NCI-H2196 (cell line): ENCODE data around the gene EFNA2.

ENCODE experiments used
- DNase-seq: peaks from one replicate; lab custom pipeline; 2025; ENCODE audit not compliant: unreplicated experiment; lab: John Stamatoyannopoulos, UW

Gene EFNA2

DNA sequence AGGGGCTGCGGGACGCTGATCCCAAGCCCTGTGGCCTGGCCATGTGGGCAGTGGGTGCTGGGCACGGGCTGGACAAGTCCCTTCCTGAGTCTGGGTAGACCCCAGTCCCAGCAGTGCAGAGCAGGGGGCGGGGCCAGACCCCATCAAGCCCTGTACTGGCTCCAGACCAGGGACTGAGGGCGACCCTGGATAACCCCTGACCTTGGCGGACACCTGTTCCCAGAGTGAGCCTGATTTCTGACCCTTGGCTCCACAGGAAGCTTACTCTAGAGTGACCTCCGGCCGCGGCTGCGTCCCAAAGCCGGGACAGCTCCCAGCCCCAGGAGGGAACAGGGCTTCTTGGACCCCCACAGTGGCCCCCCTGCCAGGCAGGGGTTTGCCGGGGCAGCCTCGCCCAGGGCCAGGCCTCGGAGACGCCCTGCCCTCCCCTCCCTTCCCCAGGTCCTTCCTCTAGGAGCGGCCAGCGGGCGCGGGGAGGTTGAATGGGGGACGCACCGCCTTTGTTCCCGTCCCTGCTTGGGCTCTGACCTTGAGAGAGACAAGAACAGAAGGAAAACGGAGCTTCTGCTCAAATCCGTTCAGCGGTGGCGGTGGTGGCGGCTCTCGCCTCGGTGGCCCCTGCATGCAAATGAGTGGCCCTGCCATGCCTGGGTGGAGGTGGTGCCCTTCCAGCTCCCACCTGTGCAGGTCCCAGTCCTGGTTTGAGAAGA is 2.3 kb upstream of the EFNA2 start:
- no peak for DNase-seq

DNA sequence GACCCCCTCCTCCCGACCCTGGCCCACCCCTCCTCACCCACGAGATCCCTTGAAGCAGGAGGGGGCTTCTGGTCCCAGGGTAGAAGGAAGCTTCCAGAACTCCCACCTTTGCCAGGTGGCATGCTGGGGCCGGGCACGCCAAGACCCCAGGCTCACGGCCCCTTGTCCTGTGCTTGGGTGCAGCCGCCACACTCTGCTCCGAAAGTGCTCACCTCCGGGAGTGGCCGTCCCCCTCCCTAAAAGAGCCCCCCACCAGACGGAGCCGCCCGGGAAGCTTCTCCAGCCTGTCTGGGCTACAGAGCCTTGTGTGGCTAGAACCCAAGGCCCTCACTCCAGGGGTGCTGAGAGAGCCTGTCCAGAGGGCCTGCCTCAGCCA is 1.8 kb upstream of the EFNA2 start:
- no peak for DNase-seq

DNA sequence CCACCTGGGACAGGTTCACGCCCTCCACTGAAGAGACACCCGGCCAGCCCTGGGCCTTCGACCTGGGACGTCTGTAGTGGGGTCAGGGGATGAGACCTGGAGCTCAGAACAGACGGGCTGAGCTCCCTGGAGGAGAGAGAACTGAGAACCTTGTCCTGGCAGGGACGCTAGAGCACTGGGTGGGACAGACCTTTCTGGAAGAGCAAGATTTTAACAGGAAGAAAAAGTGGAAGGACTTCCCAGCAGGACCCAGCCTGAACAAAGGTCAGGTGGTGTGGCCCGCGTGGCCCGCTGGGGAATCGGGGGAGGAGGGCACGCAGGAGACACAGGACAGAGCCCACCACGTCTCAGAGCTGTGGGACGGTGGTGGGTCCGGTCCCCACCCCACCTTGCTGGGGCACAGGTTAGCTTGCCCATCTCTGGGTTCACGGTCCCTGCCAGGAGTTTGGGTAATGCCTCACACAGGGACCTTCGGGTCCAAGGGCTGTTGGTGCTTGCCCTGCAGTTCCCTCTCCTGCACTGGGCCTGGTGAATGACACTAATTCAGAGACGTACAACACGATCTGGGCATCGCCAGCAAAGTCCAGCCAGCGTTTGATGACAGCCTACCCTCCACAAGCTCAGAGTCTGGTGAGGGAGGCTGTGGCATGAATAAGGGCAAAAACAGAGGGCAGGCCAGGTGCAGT is 1.2 kb upstream of the EFNA2 start:
- no peak for DNase-seq

DNA sequence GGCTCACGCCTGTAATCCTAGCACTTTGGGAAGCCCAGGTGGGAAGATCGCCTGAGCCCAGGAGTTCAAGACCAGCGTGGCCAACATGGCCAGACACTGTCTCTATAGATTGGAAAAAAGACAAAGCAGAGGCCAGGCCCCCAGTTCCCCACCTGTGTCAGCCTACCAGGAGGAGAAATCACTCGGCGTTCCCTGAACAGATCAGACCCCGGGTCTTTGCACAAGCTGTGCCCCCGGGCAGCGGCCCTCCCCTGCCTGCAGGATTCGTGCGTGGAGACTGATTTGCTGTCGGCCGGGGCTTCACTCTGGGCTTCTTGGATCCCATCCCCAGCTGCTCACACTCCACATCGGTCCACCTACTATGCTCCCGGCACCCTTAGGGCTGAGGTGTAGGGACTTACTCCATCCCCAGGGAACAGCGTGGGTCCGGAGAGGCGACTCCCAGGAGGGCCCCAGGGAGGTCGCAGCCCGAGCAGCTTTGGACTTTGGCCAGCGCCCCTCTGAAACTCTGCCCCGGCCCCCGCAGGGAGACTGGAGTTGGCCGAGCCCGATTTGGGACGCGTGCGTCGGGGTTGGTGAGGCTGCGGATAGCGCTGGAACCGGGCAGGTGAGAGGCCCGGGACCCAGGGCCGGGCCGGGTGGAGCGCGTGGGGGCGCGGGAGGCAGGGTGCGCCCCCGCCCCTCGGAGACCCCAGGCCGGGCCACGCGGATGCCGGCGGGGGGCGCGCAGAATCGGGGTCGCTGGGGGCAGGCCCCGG is 515 bp upstream of the EFNA2 start:
- DNase-seq, result no peak

DNA sequence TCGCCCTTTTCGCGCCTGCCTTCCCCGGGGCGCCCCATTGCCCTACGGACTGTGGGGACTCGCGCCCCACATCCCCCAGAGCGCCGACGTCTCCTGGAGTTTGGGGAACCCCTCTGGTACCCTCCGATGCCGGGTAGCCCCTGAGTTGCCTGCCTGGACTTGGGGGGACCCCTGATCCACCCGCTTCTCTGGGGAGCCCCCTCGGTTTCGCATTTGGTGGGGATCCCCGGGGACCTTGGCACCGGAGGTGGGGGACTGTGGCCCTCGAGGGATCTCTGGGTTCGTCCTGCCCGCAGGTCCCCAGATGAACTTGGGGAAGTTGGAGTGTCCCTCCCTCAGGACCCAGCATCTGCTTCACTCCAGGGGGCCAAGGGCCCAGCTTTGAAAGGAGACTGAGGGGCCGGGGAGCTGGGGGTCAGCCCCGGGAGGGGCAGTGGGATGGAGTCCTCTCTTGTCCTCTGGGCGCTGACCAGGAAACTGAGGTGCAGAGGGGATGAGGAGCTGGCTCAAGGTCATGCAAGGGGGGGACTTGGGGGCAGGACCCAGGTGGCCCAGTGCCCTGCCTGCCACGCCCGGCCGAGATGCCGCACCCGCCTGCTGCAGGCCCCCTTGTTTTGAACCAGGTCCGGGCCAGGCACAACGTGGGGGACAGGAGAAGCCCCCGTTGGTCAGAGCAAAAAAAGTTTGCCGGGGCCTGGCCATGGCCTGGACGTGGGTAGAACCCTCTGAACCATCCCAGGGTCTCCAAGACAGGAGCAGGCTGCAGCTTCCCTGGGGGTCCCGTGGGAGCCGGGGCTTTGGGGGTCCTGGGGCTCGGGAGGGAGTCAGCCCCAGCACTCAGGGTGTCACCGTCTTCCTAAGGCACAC is 1.0 kb downstream of the EFNA2 start:
- DNase-seq, result no peak

DNA sequence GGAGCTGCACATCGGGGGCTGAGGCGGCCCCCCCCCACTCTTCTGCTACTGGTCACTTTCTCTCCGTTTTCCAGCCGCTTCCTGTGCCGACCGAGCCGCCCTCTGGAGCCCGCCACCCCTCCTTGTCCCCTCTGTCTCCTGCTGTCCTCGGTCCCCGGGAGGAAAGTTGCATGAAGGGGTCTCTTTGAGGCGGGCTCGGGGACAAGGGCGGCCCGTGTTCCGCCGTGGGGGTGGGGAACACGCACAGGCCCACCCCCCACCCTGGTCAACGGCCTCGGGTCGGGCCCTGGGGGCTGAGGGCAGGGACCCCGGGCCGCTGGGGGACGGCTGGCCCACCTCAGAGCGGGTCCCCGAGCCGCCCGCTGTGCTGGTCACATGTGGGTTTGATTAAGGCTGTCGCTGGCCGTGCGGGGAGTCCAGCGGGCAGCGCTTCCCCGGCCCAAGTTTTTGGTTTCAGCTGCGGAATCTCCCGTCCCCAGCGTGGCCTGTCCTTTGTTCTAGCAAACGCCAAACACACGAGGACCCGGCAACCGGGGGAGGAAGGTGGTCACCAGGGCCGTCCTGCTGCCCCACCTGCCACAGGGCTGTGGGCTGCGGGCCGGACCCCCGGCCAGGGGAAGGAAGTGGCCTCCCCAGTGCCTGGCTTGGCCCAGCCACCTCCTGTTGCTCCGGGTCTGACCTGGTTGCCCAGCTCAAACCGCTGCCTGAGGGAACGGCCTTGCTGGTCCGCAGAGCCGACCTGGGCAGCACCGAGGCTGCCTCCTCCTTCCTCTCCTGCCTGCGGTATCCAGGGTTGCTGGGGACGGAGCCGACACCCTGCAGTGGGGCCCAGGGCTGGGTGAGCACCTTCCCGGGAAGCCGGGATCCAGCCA is 1.9 kb downstream of the EFNA2 start:
- DNase-seq, result no peak

DNA sequence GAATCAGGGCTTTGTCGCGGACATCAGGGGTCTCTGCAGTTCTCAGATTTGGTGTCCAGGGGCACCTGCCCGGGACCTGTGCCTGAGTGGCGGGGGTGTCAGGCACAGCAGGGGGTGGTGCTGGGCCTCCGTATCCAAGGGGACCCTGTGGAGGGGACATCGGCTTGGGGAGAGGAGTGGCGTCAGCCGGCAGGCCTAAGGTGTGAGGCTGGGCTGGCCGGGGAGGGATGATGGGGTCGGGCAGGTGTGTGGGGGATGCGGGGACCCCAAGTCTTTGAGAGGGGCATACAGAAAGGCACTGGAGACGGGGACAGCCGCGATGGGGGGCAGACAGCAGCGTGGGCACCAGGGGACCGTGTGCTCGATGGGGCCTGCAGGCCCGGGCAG is 2.5 kb downstream of the EFNA2 start:
- DNase-seq, result no peak

DNA sequence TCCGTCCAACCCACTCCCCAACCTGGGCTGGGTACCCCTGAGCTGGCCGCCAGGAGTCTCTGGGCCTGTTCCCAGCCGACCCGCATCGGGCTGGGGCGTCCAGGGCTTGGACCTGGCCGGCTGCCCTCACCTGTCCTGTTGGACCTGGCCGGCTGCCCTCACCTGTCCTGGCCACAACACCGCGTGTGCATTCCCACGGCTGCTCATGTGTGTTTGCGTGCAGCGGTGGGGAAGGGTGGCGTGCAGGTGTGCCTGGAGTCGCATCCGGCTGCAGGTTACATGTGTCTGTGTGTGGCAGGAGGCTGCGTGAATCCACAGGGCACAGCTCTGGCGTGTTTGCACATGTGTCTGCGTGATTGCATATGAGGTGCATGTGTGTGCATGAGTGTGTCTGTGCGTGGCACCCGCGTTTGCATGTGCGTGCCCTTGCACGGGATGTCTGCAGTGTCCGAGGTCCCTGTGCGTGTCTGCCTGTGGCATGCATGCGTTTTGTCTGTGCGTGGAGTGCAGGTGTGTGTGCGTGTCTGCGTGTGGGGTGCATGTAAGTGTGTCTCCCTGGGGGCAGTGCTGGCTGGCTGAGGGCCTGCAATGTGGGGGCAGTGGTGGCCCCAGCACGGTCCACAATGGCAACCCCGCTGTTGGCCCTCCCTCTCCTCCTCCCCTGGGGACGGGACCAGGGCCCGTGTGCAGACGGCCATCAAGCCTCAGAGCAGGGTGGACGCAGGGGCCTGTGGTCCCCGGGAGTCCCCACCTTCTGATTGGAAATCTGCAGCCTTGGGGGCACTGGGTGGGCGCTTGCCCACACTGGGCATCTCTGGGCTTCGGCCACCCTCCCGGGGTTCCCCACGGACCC is 3.4 kb downstream of the EFNA2 start:
- DNase-seq, result no peak

DNA sequence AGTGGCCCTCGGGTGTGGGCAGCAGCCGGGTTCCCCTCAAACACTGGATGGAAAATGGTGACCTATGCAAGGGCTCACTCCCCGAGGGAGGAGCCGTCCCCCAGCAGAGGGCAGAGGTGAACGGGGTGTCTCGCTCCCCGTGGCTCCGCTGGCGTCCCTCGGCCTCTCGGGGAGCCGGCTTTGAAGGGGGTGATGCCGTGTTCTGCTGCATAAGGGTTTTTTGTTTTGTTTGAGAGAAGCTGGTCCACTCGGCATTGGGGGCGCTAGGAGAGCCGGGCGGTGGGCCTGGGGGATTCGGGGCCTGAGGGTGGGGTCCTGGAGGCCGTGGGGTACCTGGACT is 4.0 kb downstream of the EFNA2 start:
- no peak for DNase-seq

DNA sequence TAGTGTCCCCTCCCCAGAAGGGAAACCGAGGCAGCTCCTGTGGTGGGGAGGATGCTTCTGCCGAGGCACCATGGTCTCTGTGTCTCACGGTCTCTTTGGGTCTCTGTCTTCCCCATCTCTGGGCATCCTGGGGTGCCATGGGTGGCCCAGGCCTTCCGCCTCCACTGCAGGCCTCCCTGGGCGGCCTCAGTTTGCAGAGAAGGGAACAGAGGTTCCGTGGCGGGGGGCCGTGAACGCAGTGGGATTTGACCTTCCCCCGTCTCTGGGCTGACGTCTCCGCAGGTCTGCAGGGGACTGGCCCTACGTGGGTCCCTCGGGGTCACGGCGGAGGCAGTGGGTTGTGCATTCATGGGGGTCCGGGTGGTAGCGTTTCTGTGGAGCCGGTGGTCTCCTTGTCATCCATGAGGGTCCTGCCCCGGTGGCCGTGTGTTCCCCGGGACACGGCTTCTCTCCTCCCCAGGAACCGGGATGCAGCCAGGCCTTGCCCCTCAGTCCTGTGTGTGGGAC is 4.6 kb downstream of the EFNA2 start:
- DNase-seq, result no peak

DNA sequence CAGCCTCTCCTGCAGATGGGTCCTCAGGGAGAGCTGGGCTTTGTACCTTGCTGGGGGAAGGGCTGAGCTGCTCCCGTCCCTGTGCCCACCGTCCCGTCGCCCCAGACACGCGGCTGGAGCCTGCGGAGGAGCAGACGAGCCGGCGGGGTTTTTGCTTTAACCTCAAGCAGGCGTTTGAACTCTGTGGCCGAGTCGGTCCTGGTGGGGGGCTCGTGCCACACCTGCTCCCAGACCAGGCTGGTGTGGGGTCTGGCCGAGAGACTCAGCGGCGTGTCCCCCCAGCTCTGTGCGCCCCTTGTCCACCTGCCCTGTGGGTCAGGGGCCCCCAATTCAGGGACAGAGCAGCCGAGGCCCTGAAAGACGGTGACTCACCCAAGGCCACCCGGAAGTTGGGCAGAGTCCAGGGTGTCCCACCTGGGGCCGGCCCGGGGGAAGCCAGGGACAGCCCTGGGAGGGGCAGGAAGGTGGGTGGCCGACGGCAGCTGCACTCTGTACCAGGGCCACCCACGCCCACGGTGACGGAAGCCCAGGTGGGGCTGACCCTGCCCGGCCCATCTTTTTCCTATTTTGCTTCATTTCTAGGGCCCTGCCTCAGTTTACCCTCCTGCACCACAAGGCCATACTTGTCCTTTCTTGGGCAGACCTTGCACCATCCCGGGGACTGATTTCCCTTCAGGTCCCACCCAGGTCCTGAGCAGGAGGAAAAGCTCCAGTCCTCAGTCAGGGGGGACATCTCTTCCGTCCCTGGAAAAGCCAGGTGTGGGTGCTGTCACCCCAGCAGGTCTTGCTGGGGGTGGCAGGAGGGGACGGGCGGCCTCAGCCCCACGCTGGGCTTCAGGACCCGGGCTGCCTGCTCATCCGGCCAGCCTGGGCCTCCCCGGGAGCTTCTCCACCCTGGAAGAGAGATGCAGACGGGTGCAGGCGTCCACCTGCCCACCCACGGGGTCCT is 5.3 kb downstream of the EFNA2 start:
- no peak for DNase-seq

DNA sequence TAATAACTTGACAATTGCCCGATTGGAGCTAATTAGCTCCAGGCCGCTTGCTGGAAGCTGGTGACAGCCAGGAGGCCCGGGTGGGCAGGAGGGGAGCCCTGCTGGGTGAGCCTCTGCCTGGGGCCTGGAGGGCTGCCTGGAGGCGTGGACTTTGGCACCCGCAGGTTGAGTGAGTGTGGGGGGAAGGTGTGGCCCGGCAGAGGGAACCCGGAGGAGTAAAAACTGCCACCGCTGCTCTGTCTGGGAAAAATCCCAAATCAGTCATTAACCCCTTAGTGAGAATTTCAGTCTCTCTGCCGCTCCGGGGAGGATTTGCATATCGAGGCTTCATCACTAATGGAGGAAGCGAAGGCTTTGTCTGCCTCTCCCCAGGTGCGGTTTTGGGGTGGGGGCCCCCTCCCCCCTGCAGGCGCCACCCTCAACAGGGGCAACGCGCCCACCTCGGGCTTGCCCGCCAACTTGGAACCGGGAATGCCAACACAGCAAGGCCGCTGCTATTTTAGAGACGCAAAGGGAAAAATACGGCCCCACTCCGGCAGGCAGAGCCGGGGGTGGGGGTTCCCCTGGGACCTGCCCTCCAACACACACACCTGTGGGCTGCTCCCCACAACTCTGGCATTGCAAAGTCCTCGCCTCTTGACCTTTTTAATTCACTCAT is 6.2 kb downstream of the EFNA2 start:
- no peak for DNase-seq

DNA sequence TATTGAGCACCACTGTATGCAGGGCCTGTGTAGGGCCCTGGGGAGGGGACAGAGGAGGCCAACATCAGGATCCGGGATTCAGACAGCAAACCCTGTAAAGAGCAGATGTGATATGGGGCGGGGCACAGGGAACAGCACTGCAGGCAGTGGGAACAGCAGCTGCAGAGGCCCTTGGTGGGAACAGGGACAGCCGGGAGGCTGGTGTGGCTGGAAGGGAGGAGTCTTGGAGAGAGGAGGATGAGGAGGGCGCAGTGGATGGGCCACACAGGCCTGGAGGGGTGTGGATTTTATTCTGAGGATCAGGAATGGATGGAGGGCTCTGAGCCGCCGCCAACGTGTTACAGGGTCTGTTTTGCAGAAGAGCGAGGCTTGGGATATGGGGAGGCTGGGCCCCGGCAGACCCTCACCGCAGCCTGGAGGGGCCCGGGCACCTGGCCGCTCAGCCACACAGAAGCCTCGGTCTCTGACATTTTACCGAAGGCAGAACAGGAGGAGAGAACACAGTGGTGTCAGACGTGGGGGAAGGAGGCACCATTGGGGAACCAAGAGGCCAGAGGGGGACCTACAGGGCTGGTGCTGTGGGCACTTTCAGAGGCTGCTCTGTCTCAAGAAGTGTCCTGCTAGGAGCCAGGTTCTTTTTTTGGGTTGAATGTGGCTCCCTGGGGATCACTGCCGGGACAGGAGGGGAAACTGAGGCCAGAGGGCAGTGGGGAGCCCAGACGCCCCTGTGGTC is 6.9 kb downstream of the EFNA2 start:
- no peak for DNase-seq

DNA sequence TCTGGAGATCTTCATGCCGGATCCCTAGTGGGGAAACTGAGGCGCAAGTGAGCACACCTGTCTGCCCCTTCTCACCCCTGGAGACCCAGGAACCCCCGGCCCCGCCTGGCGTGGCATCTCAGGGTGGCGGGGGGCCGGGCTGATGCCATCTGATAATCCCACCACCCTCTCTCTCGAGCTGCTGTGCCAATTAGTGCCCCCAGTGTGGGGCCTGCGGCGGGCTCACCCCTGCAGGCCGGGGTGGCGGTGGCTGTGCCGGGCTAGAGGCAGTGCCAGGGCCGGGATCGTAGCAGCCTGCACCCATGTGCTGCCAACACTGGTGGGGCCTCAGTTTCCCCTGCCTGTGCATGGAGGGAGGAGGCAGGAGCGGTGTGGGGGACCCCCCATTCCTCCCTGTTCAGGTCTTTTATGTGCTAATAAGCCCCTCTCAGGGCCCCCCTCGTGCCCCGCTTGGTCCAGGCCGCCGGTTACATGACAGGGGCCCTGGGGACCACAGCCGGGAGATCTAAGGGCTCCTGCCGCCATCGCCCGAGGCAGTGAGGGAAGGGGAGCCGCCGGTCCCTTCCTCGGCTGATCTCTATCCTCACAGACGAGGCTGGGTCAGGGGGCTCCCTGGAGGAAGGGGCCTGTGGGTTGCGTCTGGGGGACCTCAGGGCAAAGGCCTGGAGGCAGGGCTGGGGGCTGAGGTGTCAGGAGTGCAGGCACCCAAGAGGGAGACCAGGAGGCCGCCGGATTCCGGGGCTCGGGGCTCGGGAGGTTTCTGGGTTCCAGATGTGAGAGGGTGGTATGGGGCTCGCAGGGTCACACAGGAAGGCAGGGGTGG is 8.3 kb downstream of the EFNA2 start:
- no peak for DNase-seq

DNA sequence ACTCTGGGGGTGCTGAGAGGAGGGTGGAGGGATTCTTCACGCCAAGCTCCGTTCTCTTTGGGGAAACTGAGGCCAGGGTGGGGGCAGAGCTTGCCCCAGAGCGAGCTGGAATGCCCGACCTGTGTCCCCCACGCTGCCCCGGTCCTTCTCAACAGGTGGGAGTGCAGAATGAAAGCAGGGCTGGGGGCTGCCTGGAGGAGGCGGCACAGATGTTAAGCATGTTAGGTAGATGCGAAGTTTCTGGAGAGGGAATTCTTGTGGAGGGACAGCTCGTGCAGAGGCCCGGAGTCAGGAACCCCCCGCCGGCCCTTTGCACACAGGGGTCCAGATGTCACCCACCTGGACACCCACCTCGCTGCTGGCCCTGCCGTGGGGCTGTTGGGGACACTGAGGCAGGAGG is 9.0 kb downstream of the EFNA2 start:
- DNase-seq, result no peak
